ENCODE results near the gene TOR2A. TPM values are rescaled to one million over a fixed set of nuclear protein-coding genes. Genes with fewer than 3 reads are reported as not detected.

Gene TOR2A
- total RNA-seq, 1 donor from 2014 or later, result not detected

DNA sequence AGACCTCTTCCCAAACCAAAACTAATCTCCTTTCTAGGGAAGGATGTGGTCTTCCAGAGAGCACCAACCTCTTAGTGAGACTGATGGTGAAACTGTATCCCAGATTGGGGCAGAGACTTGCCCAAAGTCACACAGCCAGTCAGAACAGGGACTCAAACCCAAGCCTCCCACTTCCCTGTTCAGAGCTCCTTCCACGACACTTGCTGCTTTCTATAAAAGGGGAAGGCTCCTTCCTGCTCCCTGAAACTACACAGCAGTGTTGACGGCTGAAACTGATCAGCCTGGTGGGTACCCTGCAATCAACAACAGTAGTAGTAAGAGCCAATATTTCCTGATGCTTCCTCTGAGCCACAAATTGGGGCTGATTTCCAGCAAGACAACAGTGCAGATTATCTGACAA is 1.5 kb downstream of the TOR2A start:
- DNase-seq (ENCODE audit: low spot score in 2 of 2), result no peak
- Histone ChIP-seq H3K9me3 (no peaks in the 10 kb centered on the region), H3K4me3 (no peak overlapping the region), H3K27me3 (no peaks in the 10 kb centered on the region), H3K36me3 (peaks cover 0 to 19% of the 10 kb centered on the region in 2 donors), H3K27ac (no peak overlapping the region), H3K4me1 (peaks cover 6 to 7% of the 10 kb centered on the region in 2 donors)
- intact Hi-C loops (cut with DNase I), result loop anchor here (1.0 to 2.0 kb wide), 2 partner anchors 137 to 143 kb away; no protein-coding TSS in a partner anchor
- TF ChIP-seq, protein P1, sequence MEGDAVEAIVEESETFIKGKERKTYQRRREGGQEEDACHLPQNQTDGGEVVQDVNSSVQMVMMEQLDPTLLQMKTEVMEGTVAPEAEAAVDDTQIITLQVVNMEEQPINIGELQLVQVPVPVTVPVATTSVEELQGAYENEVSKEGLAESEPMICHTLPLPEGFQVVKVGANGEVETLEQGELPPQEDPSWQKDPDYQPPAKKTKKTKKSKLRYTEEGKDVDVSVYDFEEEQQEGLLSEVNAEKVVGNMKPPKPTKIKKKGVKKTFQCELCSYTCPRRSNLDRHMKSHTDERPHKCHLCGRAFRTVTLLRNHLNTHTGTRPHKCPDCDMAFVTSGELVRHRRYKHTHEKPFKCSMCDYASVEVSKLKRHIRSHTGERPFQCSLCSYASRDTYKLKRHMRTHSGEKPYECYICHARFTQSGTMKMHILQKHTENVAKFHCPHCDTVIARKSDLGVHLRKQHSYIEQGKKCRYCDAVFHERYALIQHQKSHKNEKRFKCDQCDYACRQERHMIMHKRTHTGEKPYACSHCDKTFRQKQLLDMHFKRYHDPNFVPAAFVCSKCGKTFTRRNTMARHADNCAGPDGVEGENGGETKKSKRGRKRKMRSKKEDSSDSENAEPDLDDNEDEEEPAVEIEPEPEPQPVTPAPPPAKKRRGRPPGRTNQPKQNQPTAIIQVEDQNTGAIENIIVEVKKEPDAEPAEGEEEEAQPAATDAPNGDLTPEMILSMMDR (IDR thresholded peaks at IDR 0.05), result no peak

DNA sequence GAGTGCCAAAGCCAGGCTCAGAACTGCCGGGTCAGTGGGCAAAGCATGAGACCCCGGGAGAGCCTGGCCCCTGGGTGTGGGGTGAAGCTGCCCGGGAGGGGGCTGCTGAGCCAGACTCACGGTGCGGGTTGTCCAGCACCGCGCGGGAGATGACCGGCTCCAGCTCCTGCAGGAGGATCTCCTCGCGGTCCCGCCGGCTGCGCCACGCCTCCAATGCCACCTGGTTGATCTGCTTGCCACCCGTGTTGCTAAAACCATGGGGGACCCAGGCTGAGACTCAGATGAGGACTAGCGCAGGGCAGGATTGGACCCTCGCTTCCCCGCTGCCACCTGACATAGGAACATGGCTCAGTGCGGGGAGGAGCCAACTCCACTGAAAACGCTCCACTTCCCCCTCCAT is 2.6 kb downstream of the TOR2A start:
- TF ChIP-seq, protein P1 (IDR thresholded peaks at IDR 0.05), result no peak
- Histone ChIP-seq H3K36me3 (peaks cover 0 to 19% of the 10 kb centered on the region in 2 donors), H3K4me3 (no peak overlapping the region), H3K9me3 (no peaks in the 10 kb centered on the region), H3K4me1 (peaks cover 6 to 7% of the 10 kb centered on the region in 2 donors), H3K27me3 (no peaks in the 10 kb centered on the region), H3K27ac (no peak overlapping the region)
- intact Hi-C loops (cut with DNase I), result no loop called here
- no peak for DNase-seq (ENCODE audit: low spot score in 2 of 2)

DNA sequence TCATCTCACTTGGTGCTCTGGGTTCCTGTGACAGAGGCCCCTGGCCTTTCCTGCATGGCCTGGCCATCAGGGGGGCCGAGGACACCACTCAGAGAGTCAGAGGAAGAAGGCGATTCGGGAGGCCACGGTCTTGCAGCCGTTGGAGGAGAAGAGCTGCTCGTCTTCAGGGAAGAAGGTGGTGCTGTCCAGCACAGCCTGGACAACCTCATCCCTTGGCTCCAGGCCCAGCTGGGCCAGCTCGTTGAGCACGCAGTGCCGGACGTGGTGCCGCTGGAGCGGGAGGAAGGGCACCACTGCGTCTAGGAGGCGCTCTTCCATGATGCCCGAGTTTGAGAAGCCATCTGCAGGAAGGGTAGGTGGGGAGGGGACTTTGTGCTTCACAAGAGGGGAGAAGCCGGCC is 3.2 kb downstream of the TOR2A start:
- Histone ChIP-seq H3K36me3 (peaks cover 0 to 19% of the 10 kb centered on the region in 2 donors), H3K9me3 (no peaks in the 10 kb centered on the region), H3K27me3 (no peaks in the 10 kb centered on the region), H3K4me3 (no peak overlapping the region), H3K27ac (no peak overlapping the region), H3K4me1 (peaks cover 6 to 7% of the 10 kb centered on the region in 2 donors)
- TF ChIP-seq, protein P1 (IDR thresholded peaks at IDR 0.05), result no peak
- DNase-seq (ENCODE audit: low spot score in 2 of 2), result no peak
- intact Hi-C loops (cut with DNase I), result no loop called here

DNA sequence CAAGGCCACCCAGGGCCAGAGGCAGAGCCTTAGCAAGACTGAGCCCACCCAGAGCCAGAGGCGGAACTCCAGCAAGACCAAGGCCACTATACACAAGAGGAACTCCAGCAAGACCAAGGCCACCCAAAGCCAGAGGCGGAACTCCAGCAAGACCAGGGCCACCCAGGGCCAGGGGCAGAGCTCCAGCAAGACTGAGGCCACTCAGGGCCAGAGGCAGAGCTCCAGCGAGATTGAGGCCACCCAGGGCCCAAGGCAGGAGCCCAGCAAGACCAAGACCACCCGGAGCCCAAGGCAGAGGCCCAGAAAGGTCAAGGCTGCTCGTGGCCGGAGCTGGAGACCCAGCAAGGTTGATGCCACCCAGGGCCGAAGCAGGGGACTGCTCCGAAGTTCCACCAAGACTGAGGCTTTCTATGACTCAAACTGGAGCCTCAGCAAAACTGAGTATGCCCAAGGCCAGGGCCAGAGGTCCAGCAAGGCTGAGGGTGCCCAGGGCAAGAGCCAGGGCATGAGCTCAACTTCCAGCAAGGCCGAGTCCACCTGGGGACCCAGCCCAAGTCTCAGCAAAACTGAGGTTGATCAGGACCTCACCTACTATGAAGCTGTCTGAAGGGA is 4.2 kb downstream of the TOR2A start:
- Histone ChIP-seq H3K4me3 (no peak overlapping the region), H3K4me1 (peaks cover 6 to 7% of the 10 kb centered on the region in 2 donors), H3K27ac (no peak overlapping the region), H3K9me3 (no peaks in the 10 kb centered on the region), H3K36me3 (peaks cover 0 to 19% of the 10 kb centered on the region in 2 donors), H3K27me3 (no peaks in the 10 kb centered on the region)
- TF ChIP-seq, protein P1 (IDR thresholded peaks at IDR 0.05), result no peak
- intact Hi-C loops (cut with DNase I), result no loop called here
- DNase-seq (ENCODE audit: low spot score in 2 of 2), result no peak

DNA sequence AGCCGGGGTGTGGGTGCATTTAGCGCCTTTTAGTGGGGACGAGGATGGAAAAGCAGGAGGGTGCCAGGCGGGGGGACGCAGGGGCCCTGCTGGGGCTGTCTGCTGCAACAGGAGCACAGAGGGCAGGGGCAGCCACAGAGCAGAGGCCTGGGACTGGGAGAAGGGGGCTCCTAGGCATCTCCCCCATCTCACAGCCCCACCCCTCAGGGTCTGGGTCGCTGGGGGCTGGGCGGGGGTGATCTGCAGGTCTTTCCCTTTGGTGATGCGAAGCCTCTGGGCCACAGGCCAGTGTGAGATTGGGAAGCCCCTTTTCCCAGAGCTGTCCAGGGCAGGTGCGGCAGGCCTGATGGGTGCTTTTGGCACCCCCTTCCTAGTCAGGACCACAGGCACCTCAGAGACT is 4.8 kb downstream of the TOR2A start:
- H3K4me3 ChIP-seq, result no peak overlapping the region
- no peak for DNase-seq (ENCODE audit: low spot score in 2 of 2)
- no peaks in the 10 kb centered on the region for H3K9me3 ChIP-seq
- TF ChIP-seq, protein P1 (IDR thresholded peaks at IDR 0.05), result no peak
- H3K36me3 ChIP-seq, result peaks cover 0 to 19% of the 10 kb centered on the region in 2 donors
- no peaks in the 10 kb centered on the region for H3K27me3 ChIP-seq
- intact Hi-C loops (cut with DNase I), result no loop called here
- peaks cover 6 to 7% of the 10 kb centered on the region in 2 donors for H3K4me1 ChIP-seq
- no peak overlapping the region for H3K27ac ChIP-seq
